GM12878 (cell line): Measurements from ENCODE around the gene FGD3. TPM values are rescaled to one million over a fixed set of nuclear protein-coding genes. Genes with fewer than 3 reads are reported as not detected.

Experiments
- ATAC-seq: fragments of 200-7000 bp; cut with Tn5 transposase; 3 replicates; pipeline ENCODE4 v1.9.1; 2020; ENCODE audit warnings: mild to moderate bottlenecking, moderate library complexity
- BruUV-seq: library from RNA; stranded (reverse); fragments of 400-500 nt; replicated peaks from 2 replicates; lab custom pipeline; 2021; lab: Mats Ljungman, UMichigan
- CTCF ChIA-PET: fragments of 300-600 bp; sonication (Branson Sonifier 250); formaldehyde crosslinking; extraction: SDS; loops from one replicate; lab custom pipeline; 2021; ENCODE audit warnings: inconsistent platforms; lab: Yijun Ruan, JAX
- POLR2A ChIA-PET: fragments of 350-600 bp; formaldehyde crosslinking; extraction: SDS; loops from one replicate; lab custom pipeline; 2021; ENCODE audit warnings: inconsistent platforms; lab: Charles Lee
- RAD21 ChIA-PET: fragments of 300-600 bp; sonication (Branson Sonifier 250); formaldehyde crosslinking; loops from one replicate; lab custom pipeline; 2023; ENCODE audit warnings: antibody characterized with exemption; ENCODE audit not compliant: unreplicated experiment; lab: Charles Lee
- SMC1A ChIA-PET: fragments of 300-600 bp; sonication (Branson Sonifier 250); formaldehyde crosslinking; loops from one replicate; lab custom pipeline; 2023; ENCODE audit not compliant: unreplicated experiment, uncharacterized antibody; lab: Charles Lee
- DNase-seq: peaks from one replicate; pipeline ENCODE4 v3.0.0-alpha.2; 2011; ENCODE audit warnings: low read depth, low spot score
- FAIRE-seq: peaks from 3 replicates; lab custom pipeline; 2011; peaks lifted over from hg19 to GRCh38; lab: Jason Lieb, UNC
- H2AFZ ChIP-seq: 2 replicates; pipeline ENCODE4 v1.6.0; 2011; ENCODE audit warnings: low read depth, low read length, control low read depth; ENCODE audit not compliant: control insufficient read depth
- H3K27ac ChIP-seq: 2 replicates; pipeline ENCODE4 v1.5.1; 2011; ENCODE audit warnings: control low read depth; ENCODE audit not compliant: control insufficient read depth, insufficient read depth
- H3K27me3 ChIP-seq, 2 experiments: replicated peaks in 1 of 2; 2 replicates each; pipeline versions ENCODE4 v1.6.0 to v1.6.1; 2011; ENCODE audit warnings: low read length in 1 of 2; ENCODE audit not compliant: control insufficient read depth in 2 of 2, insufficient read depth in 2 of 2
- H3K36me3 ChIP-seq, 2 experiments: 2 replicates each; pipeline ENCODE4 v1.5.1; 2011; ENCODE audit warnings: low read length in 1 of 2; ENCODE audit not compliant: control insufficient read depth in 2 of 2, insufficient read depth in 2 of 2
- H3K4me1 ChIP-seq: 2 replicates; pipeline ENCODE4 v1.6.1; 2011; ENCODE audit warnings: mild to moderate bottlenecking, low read length, moderate library complexity, mixed read lengths; ENCODE audit not compliant: control insufficient read depth, insufficient read depth
- H3K4me2 ChIP-seq: 2 replicates; pipeline ENCODE4 v1.6.0; 2011; ENCODE audit warnings: control low read depth; ENCODE audit not compliant: control insufficient read depth, insufficient read depth
- H3K4me3 ChIP-seq: fragments of 200-600 bp; sonication (generic); 2 replicates; pipeline ENCODE4 v1.5.1; 2016
- H3K79me2 ChIP-seq: 2 replicates; pipeline ENCODE4 v1.6.0; 2011; ENCODE audit warnings: low read length; ENCODE audit not compliant: control insufficient read depth, insufficient read depth
- H3K9ac ChIP-seq: 2 replicates; pipeline ENCODE4 v1.8.0; 2011; ENCODE audit warnings: low read length, control low read depth, mixed read lengths; ENCODE audit not compliant: control insufficient read depth, insufficient read depth
- H3K9me3 ChIP-seq: replicated peaks from 3 replicates; pipeline ENCODE4 v1.5.1; 2011; ENCODE audit warnings: mild to moderate bottlenecking, low read length; ENCODE audit not compliant: control insufficient read depth, insufficient read depth
- H4K20me1 ChIP-seq: 2 replicates; pipeline ENCODE4 v1.6.0; 2011; ENCODE audit not compliant: control insufficient read depth, insufficient read depth
- BCL3 ChIP-seq: IDR thresholded peaks from 2 replicates; pipeline ENCODE4 v1.6.1; 2011; ENCODE audit warnings: borderline replicate concordance, low read depth, mild to moderate bottlenecking, moderate library complexity, low read length; ENCODE audit not compliant: insufficient read depth, poor library complexity, severe bottlenecking
- BHLHE40 ChIP-seq, 2 experiments: fragments of 450-650 bp in 1 of 2; IDR thresholded peaks; 2 replicates each; pipeline ENCODE4 v1.6.1; 2011 to 2017; ENCODE audit warnings: low read depth in 2 of 2, borderline replicate concordance in 1 of 2, improper control_type of control experiment in 1 of 2, low read length in 1 of 2, mild to moderate bottlenecking in 1 of 2
- CEBPB ChIP-seq, 2 experiments: fragments of 150-350 bp in 1 of 2; IDR thresholded peaks; 2 replicates each; pipeline ENCODE4 v1.6.1; 2012 to 2014; ENCODE audit warnings: low read depth in 2 of 2, low read length in 2 of 2, borderline replicate concordance in 1 of 2, inconsistent platforms in 1 of 2
- SKIL ChIP-seq: fragments of 450-650 bp; IDR thresholded peaks from 2 replicates; pipeline ENCODE4 v1.6.1; 2017; ENCODE audit warnings: mild to moderate bottlenecking, low read depth, inconsistent platforms; ENCODE audit not compliant: poor library complexity, severe bottlenecking
- USF1 ChIP-seq: IDR thresholded peaks from 2 replicates; pipeline ENCODE4 v1.6.1; 2011; ENCODE audit warnings: borderline replicate concordance, low read depth, mild to moderate bottlenecking, moderate library complexity, mixed read lengths, low read length; ENCODE audit not compliant: insufficient read depth; ENCODE audit errors: extremely low read length
- WRNIP1 ChIP-seq: IDR thresholded peaks from 2 replicates; pipeline ENCODE4 v1.6.1; 2011; ENCODE audit warnings: low read depth, low read length, improper control_type of control experiment, borderline replicate concordance
- ZBTB33 ChIP-seq: fragments of 450-650 bp; IDR thresholded peaks from 2 replicates; pipeline ENCODE4 v1.6.1; 2017; ENCODE audit warnings: mild to moderate bottlenecking
- WGBS: methylation state at CpG from one replicate; pipeline ENCODE4 v1.1.6; 2016; ENCODE audit warnings: low lambda C conversion rate; ENCODE audit not compliant: insufficient replicate concordance, insufficient coverage; ENCODE audit errors: missing lambda C conversion rate; 5-methylcytosine and 5-hydroxymethylcytosine counted together
- in situ Hi-C: fragments of 300-500 bp; cut with MboI; formaldehyde crosslinking; loops from 9 replicates; pipeline ENCODE4 v1.14.3; 2018; ENCODE audit warnings: mixed read lengths
- intact Hi-C: fragments of 100-400 bp; cut with micrococcal nuclease; formaldehyde crosslinking; loops from one replicate; pipeline ENCODE4 v1.14.2; 2022; ENCODE audit not compliant: unreplicated experiment
- polyA plus RNA-seq, 11 experiments: library from polyadenylated mRNA; depleted of rRNA in 4 of 11; unstranded in 6 of 11; stranded (reverse) in 5 of 11; fragments of >200 nt; fragmentation: Nextera tagmentation in 4 of 11; fragmentation: Illumina TruSeq in 1 of 11; extraction: Ambion mirVana in 4 of 11; extraction: Trizol in 1 of 11; gene quantifications; 1 replicate in 1 of 11; 2 replicates in 10 of 11; pipeline versions ENCODE4 v1.2.1 to v1.2.3, GENCODE V29; 2011 to 2016; ENCODE audit warnings: inconsistent platforms in 2 of 11, missing spikeins in 2 of 11, low read depth in 1 of 11
- total RNA-seq, 4 experiments: library from RNA; depleted of rRNA in 3 of 4; stranded (reverse); fragments of >200 nt in 3 of 4; fragmentation: Illumina TruSeq in 1 of 4; extraction: Trizol in 1 of 4; gene quantifications; 2 replicates each; pipeline versions ENCODE4 v1.2.1 to v1.2.3, GENCODE V29; 2013 to 2021

The FGD3 gene
- total and polyA plus RNA-seq, 10 of the 15 experiments (the other 5 are each of a cell fraction or from before 2014, with no cell fraction given) = 0.26 to 18.1 (median 12.4) TPM

GRCh38 chr9:92920437-92920836 lies 26.9 kb upstream of the FGD3 start:
- WGBS = 93% methylated on average over 1 of the region's 1 CpG
- no peak overlapping the region for H3K4me2 ChIP-seq
- no peak overlapping the region for H3K4me3 ChIP-seq
- POLR2A ChIA-PET = no interaction called here
- no peaks in the 10 kb centered on the region for H3K79me2 ChIP-seq
- no peaks in the 10 kb centered on the region for H3K36me3 ChIP-seq
- TF ChIP-seq CEBPB (IDR thresholded peaks at IDR 0.05; ENCODE audit: borderline replicate concordance in 1 of 2, low read depth in 2 of 2, low read length in 2 of 2) (no peak), ZBTB33 (no peak), WRNIP1 (no peak), USF1 (no peak), SKIL (no peak), BCL3 (peak; percentile 92), BHLHE40 (IDR thresholded peaks at IDR 0.05; ENCODE audit: borderline replicate concordance in 1 of 2, low read depth in 2 of 2, low read length in 1 of 2) (no peak)
- intact Hi-C loops = no loop called here
- H2AFZ ChIP-seq = no peak overlapping the region
- RAD21 ChIA-PET = no interaction called here
- BruUV-seq = no TSS peak
- no peaks in the 10 kb centered on the region for H3K9me3 ChIP-seq
- ATAC-seq (no peak), FAIRE-seq (no peak), DNase-seq (no peak)
- in situ Hi-C loops = no loop called here
- CTCF ChIA-PET = no interaction called here
- SMC1A ChIA-PET = no interaction called here
- H3K27me3 ChIP-seq = no peaks in the 10 kb centered on the region
- no peak overlapping the region for H3K9ac ChIP-seq
- H3K4me1 ChIP-seq = 0 out of 2 replicates have a peak, but pooled peaks cover 6% of the 10 kb centered on the region
- no peak overlapping the region for H3K27ac ChIP-seq
- no peaks in the 10 kb centered on the region for H4K20me1 ChIP-seq
